Skeletal muscle satellite cell (primary cell): ENCODE results near the gene C19orf44.
"Not testable (repeated sequence)": the region's sequence is repeated elsewhere in the genome, so short reads cannot be mapped to it uniquely, and the experiment has no call there.

Experiments used
- H3K27me3 ChIP-seq: 2 replicates; pipeline ENCODE4 v1.7.0; 2013; ENCODE audit warnings: low read length; ENCODE audit not compliant: control insufficient read depth, insufficient read depth
- H3K36me3 ChIP-seq: 2 replicates; pipeline ENCODE4 v1.7.0; 2013; ENCODE audit warnings: mild to moderate bottlenecking, control low read depth, low read length; ENCODE audit not compliant: insufficient read depth
- H3K4me1 ChIP-seq: 2 replicates; pipeline ENCODE4 v1.7.0; 2013; ENCODE audit warnings: low read length; ENCODE audit not compliant: control insufficient read depth, insufficient read depth
- H3K4me2 ChIP-seq: 2 replicates; pipeline ENCODE4 v1.7.0; 2013; ENCODE audit warnings: mild to moderate bottlenecking, low read length
- H3K4me3 ChIP-seq: 2 replicates; pipeline ENCODE4 v1.7.0; 2013; ENCODE audit warnings: low read length
- H3K9ac ChIP-seq: 2 replicates; pipeline ENCODE4 v1.7.0; 2013; ENCODE audit warnings: mild to moderate bottlenecking, low read depth, low read length, moderate library complexity
- H3K9me3 ChIP-seq: replicated peaks from 2 replicates; pipeline ENCODE4 v1.7.0; 2013; ENCODE audit warnings: mild to moderate bottlenecking, control low read depth, low read length

The C19orf44 gene

DNA sequence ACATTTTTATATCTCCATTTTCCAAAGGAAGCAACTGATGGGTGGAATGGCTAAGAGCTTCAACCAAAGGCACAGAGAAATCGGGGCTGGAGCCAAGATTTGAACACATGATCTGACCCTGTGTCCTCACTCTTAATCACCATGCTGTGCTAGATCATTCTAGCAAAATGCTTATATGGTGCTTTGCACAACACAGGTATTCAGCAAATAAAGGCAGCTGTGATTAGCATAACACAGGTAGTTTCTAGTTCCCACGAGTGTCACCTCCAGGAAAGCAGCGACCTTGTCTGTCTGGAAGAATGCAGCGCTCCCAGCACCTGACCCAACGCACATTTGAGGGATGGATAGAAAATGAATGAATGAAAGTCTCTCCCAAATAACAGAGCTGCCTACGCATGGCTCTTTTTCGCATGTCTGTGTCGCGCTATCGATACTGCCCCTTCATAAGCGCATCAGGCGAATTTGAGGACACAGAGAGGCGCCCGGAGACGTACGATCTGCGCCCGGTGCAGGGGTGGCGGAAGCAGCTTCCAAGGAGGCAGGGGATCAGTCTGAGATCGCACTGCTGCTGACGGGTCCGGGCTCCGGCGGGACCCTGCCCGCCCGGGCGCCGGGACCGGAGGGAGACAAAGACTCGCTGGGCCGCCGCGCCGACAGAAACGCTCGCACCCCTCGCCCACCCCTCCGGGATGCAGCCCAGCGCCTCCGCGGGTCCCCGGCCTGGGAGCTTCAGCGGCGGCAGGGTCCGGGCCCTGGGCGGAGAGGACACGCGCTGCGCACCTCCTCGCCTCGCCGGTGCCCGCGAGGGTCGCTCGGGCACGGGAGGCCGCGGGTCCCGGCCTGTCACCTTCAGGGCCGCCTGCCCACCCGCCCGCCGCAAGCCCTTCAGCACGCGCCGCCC, 25.0 kb upstream of the C19orf44 start:
- Histone ChIP-seq H3K27me3 (no peaks in the 10 kb centered on the region), H3K9ac (peak overlapping the region; percentile 90), H3K9me3 (no peaks in the 10 kb centered on the region), H3K36me3 (no peaks in the 10 kb centered on the region), H3K4me3 (peak overlapping the region; percentile 94), H3K4me1 (peaks cover 17% of the 10 kb centered on the region), H3K4me2 (peak overlapping the region; percentile 99)

- H3K27me3 ChIP-seq, H3K9me3 ChIP-seq: not testable (repeated sequence)
- H3K9ac ChIP-seq: peak overlapping the region; percentile 87
Observed at GRCh38 chr19:16472559-16472899, 23.7 kb upstream of the C19orf44 start.

GRCh38 chr19:16472992-16473391, 23.2 kb upstream of the C19orf44 start:
- Histone ChIP-seq H3K4me3 (no peak overlapping the region), H3K36me3 (no peaks in the 10 kb centered on the region), H3K4me1 (peaks cover 17% of the 10 kb centered on the region), H3K4me2 (no peak overlapping the region), H3K9me3 (no peaks in the 10 kb centered on the region), H3K9ac (no peak overlapping the region), H3K27me3 (no peaks in the 10 kb centered on the region)

More at GRCh38 chr19:16472559-16472899, 23.7 kb upstream of the C19orf44 start:
- Histone ChIP-seq H3K4me2 (peak overlapping the region; percentile 97), H3K4me1 (peaks cover 17% of the 10 kb centered on the region), H3K4me3 (peak overlapping the region; percentile 79)
- H3K36me3 ChIP-seq: not testable (repeated sequence)

- Histone ChIP-seq H3K36me3 (no peaks in the 10 kb centered on the region), H3K27me3 (no peaks in the 10 kb centered on the region), H3K9ac (no peak overlapping the region), H3K4me1 (peaks cover 17% of the 10 kb centered on the region), H3K9me3 (no peaks in the 10 kb centered on the region), H3K4me2 (no peak overlapping the region), H3K4me3 (no peak overlapping the region)
Observed at GRCh38 chr19:16473875-16474392, 22.3 kb upstream of the C19orf44 start.

GRCh38 chr19:16476401-16476800, 19.8 kb upstream of the C19orf44 start:
- Histone ChIP-seq H3K4me1 (peaks cover 5% of the 10 kb centered on the region), H3K4me2 (no peak overlapping the region), H3K9me3 (no peaks in the 10 kb centered on the region), H3K9ac (no peak overlapping the region), H3K27me3 (no peaks in the 10 kb centered on the region), H3K36me3 (no peaks in the 10 kb centered on the region), H3K4me3 (no peak overlapping the region)

DNA sequence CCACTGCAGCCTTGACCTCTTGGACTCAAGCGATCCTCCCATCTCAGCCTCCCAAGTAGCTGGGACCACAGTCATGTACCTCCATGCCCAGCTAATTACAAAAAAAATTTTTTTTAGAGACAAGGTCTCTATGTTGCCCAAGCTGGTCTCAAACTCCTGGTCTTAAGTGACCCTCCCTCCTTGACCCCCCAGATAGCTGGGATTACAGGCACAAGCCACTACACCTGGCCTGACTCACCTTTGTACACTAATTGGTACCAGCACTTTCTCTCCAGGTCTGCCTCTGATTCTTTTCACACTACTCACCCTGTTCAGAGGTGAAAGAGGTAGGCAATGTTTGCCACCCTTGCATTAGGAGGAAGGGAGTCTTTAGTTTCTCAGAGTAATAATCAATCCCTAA, 18.9 kb upstream of the C19orf44 start:
- Histone ChIP-seq H3K9me3 (no peaks in the 10 kb centered on the region), H3K27me3 (no peaks in the 10 kb centered on the region), H3K4me1 (peaks cover 3% of the 10 kb centered on the region), H3K9ac (no peak overlapping the region), H3K4me2 (no peak overlapping the region), H3K36me3 (no peaks in the 10 kb centered on the region), H3K4me3 (no peak overlapping the region)

DNA sequence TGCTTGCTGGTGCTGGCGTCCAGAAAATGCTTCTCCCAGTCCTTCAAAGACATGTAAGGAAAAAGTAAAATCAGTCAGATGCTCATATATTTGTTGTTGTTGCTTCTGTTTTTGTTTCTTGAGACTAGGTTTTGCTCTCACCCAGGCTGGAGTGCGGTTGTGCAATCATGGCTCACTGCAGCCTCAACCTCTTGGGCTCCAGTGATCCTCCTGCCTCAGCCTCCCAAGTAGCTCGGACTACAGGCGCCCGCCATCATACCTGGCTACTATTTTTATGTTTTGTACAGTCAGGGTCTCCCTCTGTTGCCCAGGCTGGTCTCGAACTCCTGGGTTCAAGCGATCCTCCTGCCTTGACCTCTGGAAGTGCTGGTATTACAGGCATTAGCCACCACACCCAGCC, 13.4 kb upstream of the C19orf44 start:
- Histone ChIP-seq H3K9me3 (no peaks in the 10 kb centered on the region), H3K27me3 (no peaks in the 10 kb centered on the region), H3K9ac (no peak overlapping the region), H3K36me3 (no peaks in the 10 kb centered on the region), H3K4me1 (no peaks in the 10 kb centered on the region), H3K4me3 (no peak overlapping the region), H3K4me2 (no peak overlapping the region)

DNA sequence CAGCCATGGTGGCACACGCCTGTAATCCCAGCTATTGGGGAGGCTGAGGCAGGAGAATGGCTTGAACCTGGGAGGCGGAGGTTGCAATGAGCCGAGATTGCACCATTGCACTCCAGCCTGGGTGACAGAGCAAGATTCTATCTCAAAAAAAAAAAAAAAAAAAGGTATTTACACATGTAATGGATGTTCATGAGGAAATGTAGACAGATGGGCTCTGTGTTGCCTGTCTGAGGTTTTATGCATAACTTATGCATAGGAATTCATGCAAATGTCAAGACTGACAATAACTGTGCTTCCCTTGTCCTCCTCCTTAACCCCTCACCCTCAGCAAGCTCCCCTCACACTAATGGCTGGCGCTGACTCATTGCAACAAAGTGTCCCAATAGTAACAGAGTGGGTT, 9.7 kb upstream of the C19orf44 start:
- not testable (repeated sequence) for H3K4me2 ChIP-seq, H3K4me3 ChIP-seq, H3K27me3 ChIP-seq, H3K9me3 ChIP-seq, H3K9ac ChIP-seq, H3K4me1 ChIP-seq, H3K36me3 ChIP-seq

DNA sequence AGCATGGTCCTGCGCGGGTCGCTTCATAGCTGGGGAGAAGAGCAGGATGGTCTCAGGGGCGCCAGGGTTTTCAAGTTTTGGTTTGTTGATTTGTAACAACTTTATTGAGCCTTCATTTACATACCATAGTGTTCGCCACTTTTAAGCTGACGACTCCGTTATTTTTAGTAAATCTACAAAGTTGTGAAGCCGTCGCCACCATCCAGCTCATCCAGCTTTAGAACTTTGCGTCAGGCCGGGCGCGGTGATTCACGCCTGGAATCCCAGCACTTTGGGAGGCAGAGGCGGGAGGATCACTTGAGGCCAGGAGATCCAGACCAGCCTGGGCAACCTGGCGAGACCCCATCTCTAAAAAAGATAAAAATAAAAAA, 404 bp downstream of the C19orf44 start:
- Histone ChIP-seq H3K4me3 (peak overlapping the region; percentile 88), H3K9me3 (no peaks in the 10 kb centered on the region), H3K36me3 (peaks cover 8% of the 10 kb centered on the region), H3K27me3 (no peaks in the 10 kb centered on the region), H3K4me1 (peaks cover 16% of the 10 kb centered on the region), H3K4me2 (peak overlapping the region; percentile 86), H3K9ac (peak overlapping the region; percentile 77)

GRCh38 chr19:16497042-16497441, 848 bp downstream of the C19orf44 start:
- H3K4me2 ChIP-seq: peak overlapping the region; percentile 86
- H3K36me3 ChIP-seq: peaks cover 8% of the 10 kb centered on the region
- peak overlapping the region; percentile 88 for H3K4me3 ChIP-seq
- no peaks in the 10 kb centered on the region for H3K9me3 ChIP-seq
- peak overlapping the region; percentile 77 for H3K9ac ChIP-seq
- no peaks in the 10 kb centered on the region for H3K27me3 ChIP-seq
- H3K4me1 ChIP-seq: peaks cover 16% of the 10 kb centered on the region

- Histone ChIP-seq H3K27me3 (no peaks in the 10 kb centered on the region), H3K4me2 (no peak overlapping the region), H3K4me3 (no peak overlapping the region), H3K36me3 (peaks cover 8% of the 10 kb centered on the region), H3K9ac (no peak overlapping the region), H3K4me1 (peaks cover 16% of the 10 kb centered on the region), H3K9me3 (no peaks in the 10 kb centered on the region)
Observed at GRCh38 chr19:16497837-16498236, 1.6 kb downstream of the C19orf44 start.

GRCh38 chr19:16504271-16504670, 8.1 kb downstream of the C19orf44 start:
- H3K4me2 ChIP-seq: no peak overlapping the region
- no peak overlapping the region for H3K9ac ChIP-seq
- no peak overlapping the region for H3K4me3 ChIP-seq
- no peaks in the 10 kb centered on the region for H3K27me3 ChIP-seq
- peaks cover 21% of the 10 kb centered on the region for H3K36me3 ChIP-seq
- peaks cover 3% of the 10 kb centered on the region for H3K4me1 ChIP-seq
- no peaks in the 10 kb centered on the region for H3K9me3 ChIP-seq
